Gastroesophageal sphincter (tissue), 3 donors: ENCODE measurements around the gene TUBB2A.

Source experiments
- POLR2A ChIP-seq, 2 donors: fragments of 450-650 bp; IDR thresholded peaks; one replicate each; pipeline ENCODE4 v1.6.1; 2017; ENCODE audit warnings: antibody characterized with exemption in 2 of 2, mild to moderate bottlenecking in 2 of 2, moderate library complexity in 1 of 2
- POLR2AphosphoS5 ChIP-seq: sonication (generic); formaldehyde crosslinking; IDR thresholded peaks from one replicate; pipeline ENCODE4 v1.6.1; 2017; ENCODE audit warnings: antibody characterized with exemption
- TF ChIP-seq, protein P1 (sequence below), 4 experiments: fragments of 200-600 bp in 2 of 4; fragments of 450-650 bp in 2 of 4; sonication (generic) in 1 of 4; IDR thresholded peaks; one replicate each; pipeline ENCODE4 v1.5.1; 2017 to 2019; ENCODE audit warnings: antibody characterized with exemption in 4 of 4, mild to moderate bottlenecking in 2 of 4, moderate library complexity in 2 of 4

DNA sequence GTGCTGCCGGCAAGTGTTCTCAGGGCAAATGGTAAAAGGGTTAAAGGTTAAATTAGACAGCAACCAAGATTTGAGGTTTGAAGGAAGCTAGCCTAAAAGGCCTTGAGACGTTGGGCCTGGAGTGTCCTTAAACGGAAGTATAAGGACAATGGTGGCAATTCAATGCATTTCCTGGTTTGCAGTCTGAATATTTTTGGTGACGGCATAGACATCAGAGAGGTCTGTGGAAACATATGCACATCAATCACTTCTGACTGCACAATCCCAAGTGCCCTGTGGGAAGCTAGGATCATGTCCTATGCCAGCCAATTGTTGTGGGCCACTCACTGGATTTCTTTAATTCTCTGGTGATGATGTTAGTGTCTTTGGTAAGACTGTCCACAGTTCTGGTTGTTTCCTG lies 25.7 kb upstream of the TUBB2A start:
- TF ChIP-seq POLR2A (IDR thresholded peaks at IDR 0.05) (no peak), POLR2AphosphoS5 (no peak)
- TF ChIP-seq, protein P1, sequence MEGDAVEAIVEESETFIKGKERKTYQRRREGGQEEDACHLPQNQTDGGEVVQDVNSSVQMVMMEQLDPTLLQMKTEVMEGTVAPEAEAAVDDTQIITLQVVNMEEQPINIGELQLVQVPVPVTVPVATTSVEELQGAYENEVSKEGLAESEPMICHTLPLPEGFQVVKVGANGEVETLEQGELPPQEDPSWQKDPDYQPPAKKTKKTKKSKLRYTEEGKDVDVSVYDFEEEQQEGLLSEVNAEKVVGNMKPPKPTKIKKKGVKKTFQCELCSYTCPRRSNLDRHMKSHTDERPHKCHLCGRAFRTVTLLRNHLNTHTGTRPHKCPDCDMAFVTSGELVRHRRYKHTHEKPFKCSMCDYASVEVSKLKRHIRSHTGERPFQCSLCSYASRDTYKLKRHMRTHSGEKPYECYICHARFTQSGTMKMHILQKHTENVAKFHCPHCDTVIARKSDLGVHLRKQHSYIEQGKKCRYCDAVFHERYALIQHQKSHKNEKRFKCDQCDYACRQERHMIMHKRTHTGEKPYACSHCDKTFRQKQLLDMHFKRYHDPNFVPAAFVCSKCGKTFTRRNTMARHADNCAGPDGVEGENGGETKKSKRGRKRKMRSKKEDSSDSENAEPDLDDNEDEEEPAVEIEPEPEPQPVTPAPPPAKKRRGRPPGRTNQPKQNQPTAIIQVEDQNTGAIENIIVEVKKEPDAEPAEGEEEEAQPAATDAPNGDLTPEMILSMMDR (IDR thresholded peaks at IDR 0.05) = no peak
